ENCODE measurements around the gene APPL1. TPM values are rescaled to one million over a fixed set of nuclear protein-coding genes. Genes with fewer than 3 reads are reported as not detected.

APPL1 gene
- total and polyA plus RNA-seq, 2 of the 13 experiments (the other 11 are each of a cell fraction or from before 2014, with no cell fraction given): 14.3 to 29.0 TPM

DNA sequence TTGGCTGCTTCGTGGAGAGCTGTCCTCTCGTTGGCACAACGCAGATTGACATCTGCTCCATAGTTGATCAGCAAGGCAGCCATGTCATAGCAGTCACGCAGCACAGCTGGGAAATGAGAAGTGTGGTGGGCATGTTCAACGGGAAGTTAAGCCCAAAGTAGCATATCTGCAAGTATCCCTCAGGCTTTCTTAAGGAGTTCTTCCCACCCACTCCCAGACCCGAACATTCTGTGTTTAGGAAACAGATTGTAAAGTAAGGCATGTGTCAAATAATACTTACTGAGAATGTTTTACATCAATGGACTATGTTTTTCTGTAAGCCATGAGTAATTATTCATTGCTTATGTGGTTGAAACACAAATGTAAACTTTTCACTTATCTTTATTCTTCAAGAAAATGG is 55.8 kb downstream of the APPL1 start:
- no peaks in the 10 kb centered on the region for H3K36me3 ChIP-seq (replicated peaks in 1 of 2; ENCODE audit: control insufficient read depth in 1 of 2, insufficient read depth in 2 of 2, low read length in 2 of 2)
- TF ChIP-seq BRCA1 (CRISPR knock-in tag; IDR thresholded peaks at IDR 0.05): no peak
- no peak for TF ChIP-seq SOX13 (IDR thresholded peaks at IDR 0.05)
- TF ChIP-seq SOX13 (CRISPR knock-in tag; conservative IDR thresholded peaks at IDR 0.05 in 1 of 2, IDR thresholded peaks at IDR 0.05 in 1 of 2): no peak
- TF ChIP-seq NFE2L1 (CRISPR knock-in tag; IDR thresholded peaks at IDR 0.05; ENCODE audit: borderline replicate concordance): no peak
- no peak for TF ChIP-seq NR2F6 (IDR thresholded peaks at IDR 0.05)
- TF ChIP-seq NR2F6 (CRISPR knock-in tag; IDR thresholded peaks at IDR 0.05): no peak
- no peak for TF ChIP-seq ZNF557 (CRISPR knock-in tag; IDR thresholded peaks at IDR 0.05)
- TF ChIP-seq ZNF225 (CRISPR knock-in tag; IDR thresholded peaks at IDR 0.05): no peak
- TF ChIP-seq ZNF891 (CRISPR knock-in tag; IDR thresholded peaks at IDR 0.05): no peak
- TF ChIP-seq, protein P1, sequence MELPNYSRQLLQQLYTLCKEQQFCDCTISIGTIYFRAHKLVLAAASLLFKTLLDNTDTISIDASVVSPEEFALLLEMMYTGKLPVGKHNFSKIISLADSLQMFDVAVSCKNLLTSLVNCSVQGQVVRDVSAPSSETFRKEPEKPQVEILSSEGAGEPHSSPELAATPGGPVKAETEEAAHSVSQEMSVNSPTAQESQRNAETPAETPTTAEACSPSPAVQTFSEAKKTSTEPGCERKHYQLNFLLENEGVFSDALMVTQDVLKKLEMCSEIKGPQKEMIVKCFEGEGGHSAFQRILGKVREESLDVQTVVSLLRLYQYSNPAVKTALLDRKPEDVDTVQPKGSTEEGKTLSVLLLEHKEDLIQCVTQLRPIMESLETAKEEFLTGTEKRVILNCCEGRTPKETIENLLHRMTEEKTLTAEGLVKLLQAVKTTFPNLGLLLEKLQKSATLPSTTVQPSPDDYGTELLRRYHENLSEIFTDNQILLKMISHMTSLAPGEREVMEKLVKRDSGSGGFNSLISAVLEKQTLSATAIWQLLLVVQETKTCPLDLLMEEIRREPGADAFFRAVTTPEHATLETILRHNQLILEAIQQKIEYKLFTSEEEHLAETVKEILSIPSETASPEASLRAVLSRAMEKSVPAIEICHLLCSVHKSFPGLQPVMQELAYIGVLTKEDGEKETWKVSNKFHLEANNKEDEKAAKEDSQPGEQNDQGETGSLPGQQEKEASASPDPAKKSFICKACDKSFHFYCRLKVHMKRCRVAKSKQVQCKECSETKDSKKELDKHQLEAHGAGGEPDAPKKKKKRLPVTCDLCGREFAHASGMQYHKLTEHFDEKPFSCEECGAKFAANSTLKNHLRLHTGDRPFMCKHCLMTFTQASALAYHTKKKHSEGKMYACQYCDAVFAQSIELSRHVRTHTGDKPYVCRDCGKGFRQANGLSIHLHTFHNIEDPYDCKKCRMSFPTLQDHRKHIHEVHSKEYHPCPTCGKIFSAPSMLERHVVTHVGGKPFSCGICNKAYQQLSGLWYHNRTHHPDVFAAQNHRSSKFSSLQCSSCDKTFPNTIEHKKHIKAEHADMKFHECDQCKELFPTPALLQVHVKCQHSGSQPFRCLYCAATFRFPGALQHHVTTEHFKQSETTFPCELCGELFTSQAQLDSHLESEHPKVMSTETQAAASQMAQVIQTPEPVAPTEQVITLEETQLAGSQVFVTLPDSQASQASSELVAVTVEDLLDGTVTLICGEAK (IDR thresholded peaks at IDR 0.05): no peak
- TF ChIP-seq, protein P1 (CRISPR knock-in tag; IDR thresholded peaks at IDR 0.05): no peak
- intact Hi-C loops (cut with micrococcal nuclease; ENCODE audit: unreplicated experiment): no loop called here
- H3K27ac ChIP-seq (ENCODE audit: extremely low read length, insufficient read depth, low read length): no peak overlapping the region
- H3K4me2 ChIP-seq (ENCODE audit: low read depth, low read length): no peak overlapping the region
- ATAC-seq (no peak), DNase-seq (ENCODE audit: low spot score) (no peak), FAIRE-seq (no peak)
- no peaks in the 10 kb centered on the region for H3K4me1 ChIP-seq (ENCODE audit: insufficient read depth, low read length)
- no peak overlapping the region for H3K4me3 ChIP-seq (replicated peaks in 1 of 3; ENCODE audit: insufficient read depth in 1 of 3, low read depth in 2 of 3, low read length in 3 of 3)
- no peaks in the 10 kb centered on the region for H4K20me1 ChIP-seq (ENCODE audit: insufficient read depth, low read length)
- peaks cover 9% of the 10 kb centered on the region for H3K9me3 ChIP-seq (ENCODE audit: low read length)
- no peak overlapping the region for H3K9ac ChIP-seq (ENCODE audit: insufficient read depth, low read depth, low read length)
- no peaks in the 10 kb centered on the region for H3K27me3 ChIP-seq (ENCODE audit: control insufficient read depth in 1 of 2, insufficient read depth in 2 of 2, low read length in 2 of 2)
- BruUV-seq (replicated peaks): no TSS peak
- ChIA-PET POLR2A (no interaction called here), CTCF (ENCODE audit: low intra/inter-chr PET ratio, low total read pairs) (no interaction called here)
- WGBS (ENCODE audit: low lambda C conversion rate): 55% methylated on average over 5 of the region's 6 CpGs
- no peak overlapping the region for H2AFZ ChIP-seq (ENCODE audit: low read length)
- H3K79me2 ChIP-seq (ENCODE audit: insufficient read depth, low read length): no peaks in the 10 kb centered on the region
- in situ Hi-C loops (cut with HindIII; ENCODE audit: extremely low pct_ligation_motif_present, low pct_unique_long_range_greater_than_20kb): no loop called here

Data from HepG2 (cell line).